Bronchial epithelial cell (primary cell): ENCODE results near the gene JADE2. TPM values are rescaled to one million over a fixed set of nuclear protein-coding genes. Genes with fewer than 3 reads are reported as not detected.

Experiments used
- DNase-seq: peaks from one replicate; pipeline ENCODE4 v3.0.0-alpha.2; 2010; ENCODE audit warnings: low read depth
- FAIRE-seq: peaks from 2 replicates; lab custom pipeline; 2011; peaks lifted over from hg19 to GRCh38; lab: Jason Lieb, UNC
- H3K27me3 ChIP-seq: 2 replicates; pipeline ENCODE4 v1.5.1; 2011; ENCODE audit warnings: low read length; ENCODE audit not compliant: control insufficient read depth, insufficient read depth
- H3K36me3 ChIP-seq: 2 replicates; pipeline ENCODE4 v1.5.1; 2011; ENCODE audit warnings: low read length; ENCODE audit not compliant: control insufficient read depth, insufficient read depth
- H3K4me3 ChIP-seq: 2 replicates; pipeline ENCODE4 v1.5.1; 2011; ENCODE audit warnings: mild to moderate bottlenecking, low read depth, low read length, control low read depth
- total RNA-seq: library from RNA; depleted of rRNA; stranded (reverse); fragments of >200 nt; gene quantifications from 2 replicates; pipeline ENCODE4 v1.2.1, GENCODE V29; 2014
- TF ChIP-seq, protein P1 (sequence below): IDR thresholded peaks from 2 replicates; pipeline ENCODE4 v1.5.1; 2011; ENCODE audit warnings: mild to moderate bottlenecking, moderate library complexity, low read length, control low read depth, inconsistent platforms; ENCODE audit not compliant: insufficient read depth, severe bottlenecking

Gene JADE2
- total RNA-seq, 1 donor from 2014 or later = 17.1 TPM

DNA sequence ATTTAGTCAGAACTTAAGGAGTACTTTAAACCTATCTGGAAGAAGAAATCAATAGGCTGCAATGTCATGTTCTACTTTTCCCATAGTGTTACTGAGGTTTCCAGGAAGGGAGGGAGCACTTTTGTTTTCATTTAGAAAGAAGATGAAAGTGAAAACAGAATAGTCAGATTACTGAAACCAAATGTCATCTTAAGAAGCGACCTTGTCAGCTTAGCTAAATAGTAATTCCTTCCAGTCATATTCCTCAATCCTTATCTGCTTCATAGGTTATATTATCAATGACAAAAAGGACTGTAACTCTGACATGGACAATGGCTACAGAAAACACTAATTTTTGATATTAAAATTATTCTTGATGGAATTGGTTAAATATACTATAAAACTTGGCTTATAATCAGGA lies 79.4 kb downstream of the JADE2 start:
- DNase-seq (no peak), FAIRE-seq (no peak)
- H3K27me3 ChIP-seq = no peaks in the 10 kb centered on the region
- TF ChIP-seq, protein P1, sequence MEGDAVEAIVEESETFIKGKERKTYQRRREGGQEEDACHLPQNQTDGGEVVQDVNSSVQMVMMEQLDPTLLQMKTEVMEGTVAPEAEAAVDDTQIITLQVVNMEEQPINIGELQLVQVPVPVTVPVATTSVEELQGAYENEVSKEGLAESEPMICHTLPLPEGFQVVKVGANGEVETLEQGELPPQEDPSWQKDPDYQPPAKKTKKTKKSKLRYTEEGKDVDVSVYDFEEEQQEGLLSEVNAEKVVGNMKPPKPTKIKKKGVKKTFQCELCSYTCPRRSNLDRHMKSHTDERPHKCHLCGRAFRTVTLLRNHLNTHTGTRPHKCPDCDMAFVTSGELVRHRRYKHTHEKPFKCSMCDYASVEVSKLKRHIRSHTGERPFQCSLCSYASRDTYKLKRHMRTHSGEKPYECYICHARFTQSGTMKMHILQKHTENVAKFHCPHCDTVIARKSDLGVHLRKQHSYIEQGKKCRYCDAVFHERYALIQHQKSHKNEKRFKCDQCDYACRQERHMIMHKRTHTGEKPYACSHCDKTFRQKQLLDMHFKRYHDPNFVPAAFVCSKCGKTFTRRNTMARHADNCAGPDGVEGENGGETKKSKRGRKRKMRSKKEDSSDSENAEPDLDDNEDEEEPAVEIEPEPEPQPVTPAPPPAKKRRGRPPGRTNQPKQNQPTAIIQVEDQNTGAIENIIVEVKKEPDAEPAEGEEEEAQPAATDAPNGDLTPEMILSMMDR = no peak
- H3K4me3 ChIP-seq = no peak overlapping the region
- peaks cover 8% of the 10 kb centered on the region for H3K36me3 ChIP-seq

DNA sequence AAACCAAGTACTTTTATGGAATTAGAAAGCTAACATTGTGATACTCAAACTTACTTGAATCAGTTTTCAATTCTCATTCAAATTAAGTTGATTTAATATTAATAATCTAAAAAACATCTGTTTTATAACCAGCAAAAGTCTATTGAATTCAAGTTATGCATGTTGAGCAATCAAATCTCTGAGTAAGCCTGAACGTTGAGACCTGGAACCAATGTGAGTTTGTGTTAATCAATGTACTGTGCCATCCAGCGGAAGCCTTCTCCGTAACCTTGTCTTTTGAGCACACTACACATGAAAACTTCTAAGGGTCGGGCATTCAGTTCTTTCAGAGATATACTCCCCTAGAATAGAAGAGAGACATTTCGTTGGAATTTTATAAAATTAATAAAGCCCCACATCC lies 81.3 kb downstream of the JADE2 start:
- FAIRE-seq (no peak), DNase-seq (no peak)
- TF ChIP-seq, protein P1 = no peak
- H3K36me3 ChIP-seq = peaks cover 8% of the 10 kb centered on the region
- H3K27me3 ChIP-seq = no peaks in the 10 kb centered on the region
- no peak overlapping the region for H3K4me3 ChIP-seq

DNA sequence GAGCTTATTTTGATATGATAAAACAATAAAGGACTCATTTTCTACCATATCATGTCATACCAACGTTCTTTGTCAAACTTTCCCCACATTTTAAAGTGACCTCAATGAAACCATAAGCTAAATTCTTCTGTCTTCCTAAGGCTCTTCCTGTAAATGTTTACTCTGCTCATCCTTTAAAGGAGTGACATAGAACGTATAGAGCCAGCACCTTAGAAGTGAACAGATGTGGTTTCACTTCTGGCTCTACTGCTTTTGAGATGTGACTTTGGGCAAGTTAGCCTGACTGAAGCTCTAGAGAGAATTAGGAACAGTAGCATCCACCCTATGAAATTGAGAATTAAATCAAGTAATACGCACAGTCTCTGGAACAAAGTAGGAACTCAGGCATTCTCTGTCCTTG lies 83.1 kb downstream of the JADE2 start:
- H3K36me3 ChIP-seq = peaks cover 8% of the 10 kb centered on the region
- FAIRE-seq (no peak), DNase-seq (no peak)
- no peak overlapping the region for H3K4me3 ChIP-seq
- TF ChIP-seq, protein P1 = no peak
- H3K27me3 ChIP-seq = no peaks in the 10 kb centered on the region

DNA sequence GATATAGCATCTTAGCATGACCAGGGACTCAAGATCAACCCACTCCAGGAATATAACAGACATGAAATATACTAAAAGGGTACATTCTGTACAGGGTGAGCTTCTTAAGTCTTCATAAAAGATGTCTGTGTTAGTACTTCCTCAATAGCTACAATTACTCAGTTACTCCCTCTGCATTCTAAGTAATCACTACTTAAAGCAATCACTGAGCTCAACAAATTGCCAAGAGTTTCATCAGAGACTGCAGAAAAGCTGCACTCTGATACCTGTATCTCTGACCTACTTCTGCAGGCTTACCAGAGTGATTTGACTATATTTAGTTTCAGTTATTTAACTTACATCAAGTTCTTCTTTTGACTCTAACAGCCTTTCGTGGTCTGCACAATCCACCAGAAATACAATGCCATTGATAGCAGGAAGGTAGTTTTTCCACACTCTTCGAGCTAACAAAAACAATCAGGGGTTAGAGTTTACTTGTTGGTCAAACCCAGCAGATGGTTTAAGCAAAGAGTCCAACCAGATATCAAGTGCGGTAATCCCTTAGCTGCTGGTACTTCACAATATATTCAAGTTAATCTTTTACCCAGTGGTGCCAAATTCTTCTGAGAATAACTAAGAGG lies 83.9 kb downstream of the JADE2 start:
- no peak for DNase-seq
- Histone ChIP-seq H3K36me3 (peaks cover 8% of the 10 kb centered on the region), H3K27me3 (no peaks in the 10 kb centered on the region), H3K4me3 (no peak overlapping the region)
- TF ChIP-seq, protein P1 = no peak
- no peak for FAIRE-seq

DNA sequence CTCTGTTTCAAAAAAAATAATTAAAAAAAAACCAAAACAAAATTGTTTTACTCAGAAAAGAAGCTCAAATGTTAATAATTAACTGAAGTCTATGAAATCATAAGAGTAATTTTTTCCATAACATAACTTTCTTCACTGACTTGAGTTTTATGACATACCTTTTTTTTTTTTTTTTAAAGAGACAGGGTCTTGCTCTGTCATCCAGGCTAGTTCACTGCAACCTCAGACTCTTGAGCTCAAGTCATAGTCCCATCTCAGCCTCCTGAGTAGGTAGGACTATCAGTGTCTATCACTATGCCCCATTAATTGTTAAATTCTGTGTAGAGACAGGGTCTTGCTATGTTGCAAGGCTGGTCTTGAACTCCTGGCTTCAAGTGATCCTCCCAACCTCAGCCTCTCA lies 85.3 kb downstream of the JADE2 start:
- Histone ChIP-seq H3K27me3 (no peaks in the 10 kb centered on the region), H3K36me3 (peaks cover 8% of the 10 kb centered on the region), H3K4me3 (no peak overlapping the region)
- TF ChIP-seq, protein P1 = no peak
- FAIRE-seq (no peak), DNase-seq (no peak)

DNA sequence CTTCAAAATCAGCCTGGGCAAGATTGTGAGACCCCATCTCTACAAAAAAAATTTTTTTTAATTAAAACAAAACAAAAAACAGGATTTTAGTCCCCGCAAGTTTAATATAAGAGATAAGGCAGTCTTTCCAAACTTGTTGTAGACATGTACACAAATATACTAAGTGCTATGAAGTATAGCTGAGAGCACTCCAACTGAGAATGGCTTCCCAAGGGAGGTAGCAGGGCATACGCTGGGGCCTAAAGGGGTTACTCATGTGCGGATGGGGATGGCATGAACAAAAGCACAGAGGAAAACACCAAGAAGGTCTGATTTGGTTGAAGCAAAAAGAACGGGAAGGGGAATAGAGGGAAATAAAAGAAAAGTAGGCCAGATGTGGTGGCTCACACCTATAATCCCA lies 86.0 kb downstream of the JADE2 start:
- TF ChIP-seq, protein P1 = no peak
- FAIRE-seq (no peak), DNase-seq (no peak)
- Histone ChIP-seq H3K4me3 (no peak overlapping the region), H3K36me3 (peaks cover 6% of the 10 kb centered on the region), H3K27me3 (no peaks in the 10 kb centered on the region)
